ENCODE data around the gene ATP11A. TPM values are rescaled to one million over a fixed set of nuclear protein-coding genes. Genes with fewer than 3 reads are reported as not detected.

ATP11A gene
- total RNA-seq, 1 experiment from 2014 or later, result 8.7 TPM

- peak; percentile 47 for ATAC-seq
- Histone ChIP-seq H3K9ac (ENCODE audit: low read length) (peak overlapping the region; percentile 76), H3K4me3 (ENCODE audit: low read length) (peak overlapping the region; percentile 85), H3K9me2 (replicated peaks; ENCODE audit: low read length) (no peaks in the 10 kb centered on the region), H3K27ac (ENCODE audit: low read length) (no peak overlapping the region), H3K4me1 (ENCODE audit: insufficient read depth, low read length) (no peaks in the 10 kb centered on the region; the same call in none of the 2 replicates), H3F3A (ENCODE audit: low read length, unreplicated experiment) (no peaks in the 10 kb centered on the region), H4K20me1 (ENCODE audit: low read length) (no peaks in the 10 kb centered on the region), H3K36me3 (ENCODE audit: low read depth, low read length) (no peaks in the 10 kb centered on the region), H3K4me2 (ENCODE audit: low read length) (peak overlapping the region; percentile 87), H3K79me2 (ENCODE audit: low read length) (peaks cover 34% of the 10 kb centered on the region), H3K9me3 (ENCODE audit: low read length) (no peaks in the 10 kb centered on the region), H3K27me3 (ENCODE audit: low read length) (no peaks in the 10 kb centered on the region), H2AFZ (ENCODE audit: low read length) (peak overlapping the region; percentile 61)
- ChIA-PET POLR2A (ENCODE audit: unreplicated experiment) (interaction anchor here (0.7 kb wide), 1 partner anchor 1224 kb away, joined by 3 read pairs; no protein-coding TSS in a partner anchor), CTCF (no interaction called here)
- no peak for TF ChIP-seq CTCF (conservative IDR thresholded peaks at IDR 0.05; ENCODE audit: low read depth, low read length)
- intact Hi-C loops (cut with micrococcal nuclease), result loop anchor here (2.0 to 10.0 kb wide), 2 partner anchors 70 to 194 kb away; no protein-coding TSS in a partner anchor
- DNase-seq, result no peak
- BruUV-seq (replicated peaks), result no TSS peak
Measured at GRCh38 chr13:112690283-112690929, 568 bp downstream of the ATP11A start.

DNA sequence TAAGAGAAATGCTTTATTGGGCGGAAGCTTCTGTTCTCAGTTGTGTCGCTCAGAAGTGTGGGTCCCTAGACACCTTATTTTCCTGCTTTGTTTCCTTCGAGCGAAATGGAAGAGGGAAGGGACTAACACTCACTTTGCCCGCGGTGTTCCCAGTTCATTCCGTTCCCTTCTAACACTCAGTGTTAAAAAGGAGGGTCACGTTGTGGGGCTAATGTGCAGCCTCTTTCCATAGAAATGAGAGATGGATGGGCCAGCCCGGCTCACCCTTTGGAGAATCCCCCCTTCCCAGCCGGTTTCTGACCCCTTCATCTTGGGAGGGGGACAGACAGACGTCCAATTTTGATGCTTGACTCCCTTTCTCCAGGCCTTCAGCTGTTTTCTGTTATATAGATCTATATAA lies 2.3 kb downstream of the ATP11A start:
- H2AFZ ChIP-seq (ENCODE audit: low read length), result no peak overlapping the region
- H3K4me2 ChIP-seq (ENCODE audit: low read length), result peak overlapping the region; percentile 87
- no peaks in the 10 kb centered on the region for H3K9me3 ChIP-seq (ENCODE audit: low read length)
- BruUV-seq (replicated peaks), result no TSS peak
- no peaks in the 10 kb centered on the region for H3K27me3 ChIP-seq (ENCODE audit: low read length)
- ChIA-PET CTCF (no interaction called here), POLR2A (ENCODE audit: unreplicated experiment) (no interaction called here)
- peak overlapping the region; percentile 85; the same call in 1 of the 2 replicates for H3K4me3 ChIP-seq (ENCODE audit: low read length)
- H3K4me1 ChIP-seq (ENCODE audit: insufficient read depth, low read length), result no peaks in the 10 kb centered on the region; the same call in none of the 2 replicates
- intact Hi-C loops (cut with micrococcal nuclease), result loop anchor here (10.0 kb wide), 1 partner anchor 193 kb away; no protein-coding TSS in a partner anchor
- no peaks in the 10 kb centered on the region for H3K9me2 ChIP-seq (replicated peaks; ENCODE audit: low read length)
- H3K36me3 ChIP-seq (ENCODE audit: low read depth, low read length), result no peaks in the 10 kb centered on the region
- H3K27ac ChIP-seq (ENCODE audit: low read length), result no peak overlapping the region
- H3F3A ChIP-seq (ENCODE audit: low read length, unreplicated experiment), result no peaks in the 10 kb centered on the region
- H3K79me2 ChIP-seq (ENCODE audit: low read length), result peaks cover 43% of the 10 kb centered on the region
- no peaks in the 10 kb centered on the region for H4K20me1 ChIP-seq (ENCODE audit: low read length)
- DNase-seq (no peak), ATAC-seq (no peak)
- no peak for TF ChIP-seq EZH2 (IDR thresholded peaks at IDR 0.05; ENCODE audit: low read length, unreplicated experiment)
- no peak for TF ChIP-seq CTCF (conservative IDR thresholded peaks at IDR 0.05; ENCODE audit: low read depth, low read length)
- TF ChIP-seq EZH2phosphoT487 (IDR thresholded peaks at IDR 0.05; ENCODE audit: borderline replicate concordance, low read length), result no peak
- H3K9ac ChIP-seq (ENCODE audit: low read length), result no peak overlapping the region

GRCh38 chr13:112692586-112692985 lies 2.7 kb downstream of the ATP11A start:
- Histone ChIP-seq H3K27ac (ENCODE audit: low read length) (no peak overlapping the region), H3K4me1 (ENCODE audit: insufficient read depth, low read length) (no peaks in the 10 kb centered on the region; the same call in none of the 2 replicates), H3K27me3 (ENCODE audit: low read length) (no peaks in the 10 kb centered on the region), H3K4me3 (ENCODE audit: low read length) (no peak overlapping the region), H2AFZ (ENCODE audit: low read length) (no peak overlapping the region), H3K79me2 (ENCODE audit: low read length) (peaks cover 43% of the 10 kb centered on the region), H3K9me3 (ENCODE audit: low read length) (no peaks in the 10 kb centered on the region), H4K20me1 (ENCODE audit: low read length) (no peaks in the 10 kb centered on the region), H3K4me2 (ENCODE audit: low read length) (peak overlapping the region; percentile 87; the same call in 1 of the 2 replicates), H3K36me3 (ENCODE audit: low read depth, low read length) (no peaks in the 10 kb centered on the region), H3K9ac (ENCODE audit: low read length) (no peak overlapping the region), H3F3A (ENCODE audit: low read length, unreplicated experiment) (no peaks in the 10 kb centered on the region), H3K9me2 (replicated peaks; ENCODE audit: low read length) (no peaks in the 10 kb centered on the region)
- intact Hi-C loops (cut with micrococcal nuclease), result loop anchor here (10.0 kb wide), 1 partner anchor 192 kb away; no protein-coding TSS in a partner anchor
- DNase-seq (no peak), ATAC-seq (no peak)
- TF ChIP-seq EZH2phosphoT487 (IDR thresholded peaks at IDR 0.05; ENCODE audit: borderline replicate concordance, low read length), result no peak
- no peak for TF ChIP-seq CTCF (conservative IDR thresholded peaks at IDR 0.05; ENCODE audit: low read depth, low read length)
- no peak for TF ChIP-seq EZH2 (IDR thresholded peaks at IDR 0.05; ENCODE audit: low read length, unreplicated experiment)
- POLR2A ChIA-PET (ENCODE audit: unreplicated experiment), result no interaction called here
- CTCF ChIA-PET, result interaction anchor here (0.6 kb wide), 1 partner anchor 240 kb away, joined by 3 read pairs; no protein-coding TSS in a partner anchor
- no TSS peak for BruUV-seq (replicated peaks)
